Amniotic stem cell (primary cell): ENCODE data around the gene CLDN7.
"Not testable (repeated sequence)": the region's sequence is repeated elsewhere in the genome, so short reads cannot be mapped to it uniquely, and the experiment has no call there.

ENCODE experiments used
- DNase-seq: peaks from one replicate; lab custom pipeline; 2025; lab: John Stamatoyannopoulos, UW

CLDN7 gene

DNA sequence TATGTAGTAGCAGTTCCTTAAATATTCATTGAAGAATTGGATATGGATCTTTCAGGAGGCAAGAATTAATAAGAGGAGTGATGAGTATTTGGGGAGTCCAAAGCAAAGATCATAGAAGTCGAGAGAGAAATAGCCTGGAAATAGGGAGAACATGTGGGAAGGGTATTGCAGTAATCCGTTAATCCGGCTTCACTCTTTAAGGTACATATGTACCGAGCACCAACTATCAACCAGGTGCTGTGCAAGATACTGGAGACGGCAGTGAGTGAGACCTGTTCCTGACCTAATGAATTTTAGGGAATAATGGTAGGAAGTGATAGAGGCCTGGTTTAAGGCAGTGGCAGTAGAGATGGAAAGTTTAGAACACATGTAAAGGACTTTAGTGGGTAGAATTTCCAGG is 9.2 kb downstream of the CLDN7 start:
- no peak for DNase-seq

DNA sequence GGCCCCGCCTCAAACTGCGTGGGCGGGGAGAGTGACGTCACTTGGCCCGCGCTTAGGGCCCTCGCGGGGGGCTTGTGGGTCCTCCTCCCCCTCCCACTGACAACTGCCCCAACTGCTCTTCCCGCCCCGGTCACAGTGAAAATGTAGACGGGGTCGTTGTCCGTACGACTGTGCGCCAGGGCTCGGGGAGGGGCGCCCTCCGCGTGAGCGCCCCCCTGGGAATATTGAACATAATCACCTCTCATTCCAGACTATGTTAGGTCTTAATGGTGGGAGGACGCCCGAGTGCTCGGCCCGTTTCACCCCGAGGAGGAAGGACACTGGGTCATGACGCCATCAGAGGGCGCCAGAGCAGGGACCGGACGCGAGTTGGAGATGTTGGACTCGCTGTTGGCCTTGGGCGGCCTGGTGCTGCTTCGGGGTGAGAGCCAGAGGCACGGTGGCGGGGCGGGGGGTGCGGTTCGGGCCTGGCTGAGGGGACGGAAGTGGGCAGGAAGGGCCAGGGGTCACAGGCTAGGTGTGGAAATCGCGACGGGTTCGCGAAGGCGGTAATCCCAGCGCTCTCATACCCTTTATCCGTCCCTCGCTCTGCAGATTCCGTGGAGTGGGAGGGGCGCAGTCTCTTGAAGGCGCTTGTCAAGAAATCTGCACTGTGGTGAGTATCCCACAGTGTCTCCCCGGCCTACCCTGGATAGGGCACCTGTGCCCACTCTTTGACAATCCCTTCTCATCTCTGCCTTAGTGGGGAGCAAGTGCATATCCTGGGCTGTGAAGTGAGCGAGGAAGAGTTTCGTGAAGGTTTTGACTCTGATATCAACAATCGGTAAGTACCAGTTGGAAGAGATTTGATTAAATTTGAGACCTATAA is 9.9 kb downstream of the CLDN7 start, which contains the start of gene ELP5:
TSS of gene ELP5 (plus strand) at position 40 of the 868 bp plus-strand sequence. CDS start at position 376, 336 bp downstream.
- peak; percentile 89 for DNase-seq

DNA sequence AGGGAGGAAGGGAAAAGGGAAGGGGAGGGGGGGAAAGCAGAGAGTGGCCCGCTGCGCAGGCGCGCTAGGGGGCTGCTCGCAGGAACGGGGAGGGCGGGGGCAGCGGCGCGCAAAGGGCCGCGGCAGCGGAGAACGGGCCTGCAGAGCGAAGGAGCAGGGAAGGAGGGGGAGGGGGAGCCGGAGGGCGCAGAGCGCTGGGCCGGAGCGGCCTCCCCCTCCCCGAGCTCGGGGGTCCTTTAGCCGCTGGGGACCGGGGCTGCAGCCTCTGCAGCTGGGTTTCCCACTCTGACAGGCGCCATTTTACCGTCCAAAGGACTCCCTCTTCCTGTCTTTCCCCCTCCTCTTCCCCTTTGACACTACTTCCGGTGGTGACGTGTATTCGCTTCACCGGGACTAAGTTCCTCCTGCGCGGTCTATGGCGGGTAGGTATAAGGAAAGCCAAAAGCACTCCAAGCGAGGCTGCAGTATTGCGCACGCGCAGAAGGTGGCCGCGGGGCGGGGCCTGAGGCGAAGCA is 10.6 kb downstream of the CLDN7 start, which contains the start of gene CTDNEP1:
TSS of gene CTDNEP1 (minus strand) at position 74 of the 515 bp plus-strand sequence. CDS start 438 bp downstream, outside the sequence.
- DNase-seq, result peak; percentile 92

DNA sequence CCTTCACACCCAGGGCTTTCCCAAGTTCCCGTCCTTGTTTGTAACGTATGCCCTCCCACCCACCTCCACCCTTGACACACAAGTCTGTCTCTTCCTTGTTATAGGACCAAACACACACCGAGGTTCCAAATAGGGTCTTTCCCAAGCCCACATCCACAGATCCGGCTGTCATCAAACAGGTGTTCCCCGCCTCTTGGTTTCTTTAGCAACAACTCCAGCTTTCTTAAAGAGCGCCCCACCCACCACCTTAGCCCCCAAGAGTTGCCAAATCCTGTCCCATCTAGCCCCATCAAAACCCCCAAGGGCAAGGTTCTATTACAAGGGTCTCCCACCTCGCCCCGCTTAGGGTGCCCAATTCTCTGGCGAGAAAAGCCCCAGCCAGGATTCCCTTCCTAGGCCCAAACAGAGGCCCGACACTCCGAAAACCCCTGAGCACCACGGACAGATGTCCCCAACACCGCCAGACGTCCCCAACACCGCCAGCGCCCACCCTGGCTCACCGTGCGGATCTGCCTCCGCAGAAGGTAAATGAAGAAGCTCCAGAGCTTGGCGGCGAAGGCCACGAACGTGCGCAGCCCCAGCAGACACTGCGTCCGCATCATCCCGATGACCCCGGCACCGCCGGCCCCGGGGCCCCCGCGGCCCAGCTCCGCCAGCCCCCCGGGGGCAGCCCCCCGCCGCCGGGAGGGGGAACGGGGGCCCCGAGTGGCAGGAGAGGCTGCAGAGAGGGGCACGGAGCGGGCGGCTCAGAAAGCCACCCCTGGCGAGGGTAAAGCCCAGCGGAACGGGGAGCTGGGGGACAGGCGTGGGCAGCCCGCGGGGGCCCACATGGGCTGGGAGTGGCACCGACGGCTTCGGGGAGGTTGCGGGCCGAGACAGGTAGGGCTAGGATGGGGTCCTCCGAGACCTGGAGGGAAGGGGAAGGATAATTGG is 11.3 kb downstream of the CLDN7 start:
- no peak for DNase-seq

DNA sequence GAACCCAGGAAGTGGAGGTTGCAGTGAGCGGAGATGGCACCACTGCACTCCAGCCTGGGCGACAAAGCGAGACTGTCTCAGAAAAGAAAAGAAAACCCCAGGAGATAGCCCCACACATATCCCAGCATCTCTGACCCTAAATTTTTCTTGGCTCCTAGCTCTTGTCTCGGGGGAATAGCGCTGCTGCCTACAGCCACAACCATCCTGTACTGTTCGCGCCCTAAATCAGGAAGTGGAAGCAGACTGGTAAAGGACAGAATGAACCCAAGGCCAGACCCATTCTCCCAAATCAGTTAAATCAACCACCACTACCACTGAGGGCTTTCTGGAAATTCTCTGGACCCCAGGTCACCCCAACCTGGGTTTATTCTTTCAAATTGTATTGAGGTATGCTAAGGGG is 12.4 kb downstream of the CLDN7 start:
- DNase-seq, result no peak

DNA sequence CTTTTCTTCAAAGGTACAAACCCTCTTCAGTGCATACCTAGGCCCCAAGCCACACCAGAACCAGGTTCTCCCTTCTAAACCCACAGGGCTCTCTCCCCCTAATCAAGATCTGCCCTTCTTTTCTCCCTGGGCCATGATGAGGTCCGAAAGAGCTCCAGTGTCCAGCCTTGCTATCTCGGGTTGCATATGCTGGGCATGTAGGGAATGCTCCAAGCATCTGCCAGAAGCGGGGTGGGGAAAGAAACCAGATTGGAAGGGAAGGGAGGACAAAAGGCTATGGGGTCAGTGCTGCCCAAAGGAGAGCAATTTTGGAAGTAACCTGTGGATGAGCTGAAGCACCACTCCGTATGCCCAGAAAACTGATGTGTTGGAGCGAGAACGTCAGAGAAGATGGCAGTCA is 13.1 kb downstream of the CLDN7 start:
- no peak for DNase-seq

DNA sequence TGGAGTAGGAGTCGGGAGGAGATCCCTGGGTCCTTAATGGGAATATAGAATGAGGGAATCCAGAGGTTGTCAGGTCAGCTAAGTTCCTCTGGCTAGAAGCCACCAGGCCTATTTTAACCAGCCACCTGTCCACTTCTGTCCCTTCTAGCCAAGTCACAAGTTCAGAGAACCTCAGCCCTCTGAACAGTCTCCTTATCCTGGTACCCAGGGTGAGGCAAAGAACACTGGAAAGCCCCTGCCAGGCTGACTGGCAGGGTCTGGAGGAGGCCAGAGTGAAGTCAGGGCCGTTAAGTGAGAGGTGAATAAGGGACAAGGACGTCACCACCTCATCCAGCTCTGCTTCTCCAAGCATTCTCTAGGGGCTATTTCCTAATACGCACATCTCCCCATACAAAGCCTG is 13.5 kb downstream of the CLDN7 start:
- DNase-seq, result no peak

DNA sequence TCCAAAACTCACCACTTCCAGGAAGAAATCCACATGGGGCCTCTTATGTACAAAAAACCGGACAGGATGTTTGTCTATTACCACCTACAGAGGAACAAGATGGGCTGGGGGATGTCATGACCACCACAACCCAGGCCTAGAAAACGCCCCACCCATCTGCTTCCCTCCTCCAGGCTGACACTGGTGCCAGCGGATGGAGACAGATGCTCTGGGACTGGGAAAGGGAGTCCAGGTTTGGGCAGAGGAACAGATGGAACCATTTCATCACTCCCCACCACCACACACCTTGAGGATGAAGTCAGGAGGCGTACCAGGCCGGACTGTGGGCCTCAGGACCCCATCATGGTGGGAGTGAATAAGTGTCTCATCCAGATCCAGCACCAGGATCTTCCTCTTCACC is 15.5 kb downstream of the CLDN7 start:
- DNase-seq, result no peak

DNA sequence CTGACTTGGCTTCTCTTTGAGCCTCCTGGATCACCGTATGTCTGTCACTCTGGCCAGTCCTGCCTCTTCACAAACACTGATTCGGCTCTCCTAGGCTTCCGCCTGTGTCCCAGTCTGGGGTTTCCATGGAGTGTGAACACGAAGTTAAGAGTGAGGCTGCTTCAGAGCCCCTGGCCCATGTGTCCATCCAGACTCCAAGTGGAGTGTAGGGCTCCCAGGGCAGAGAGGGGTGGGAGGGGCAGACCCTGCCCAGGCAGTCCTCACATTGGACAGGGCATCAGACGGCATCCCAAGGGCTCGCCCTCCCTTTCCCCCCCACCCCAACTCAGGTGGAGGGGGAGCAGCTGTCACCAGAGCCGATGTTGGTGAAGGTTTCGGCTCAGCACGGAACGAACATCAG is 18.4 kb downstream of the CLDN7 start:
- not testable (repeated sequence) for DNase-seq

DNA sequence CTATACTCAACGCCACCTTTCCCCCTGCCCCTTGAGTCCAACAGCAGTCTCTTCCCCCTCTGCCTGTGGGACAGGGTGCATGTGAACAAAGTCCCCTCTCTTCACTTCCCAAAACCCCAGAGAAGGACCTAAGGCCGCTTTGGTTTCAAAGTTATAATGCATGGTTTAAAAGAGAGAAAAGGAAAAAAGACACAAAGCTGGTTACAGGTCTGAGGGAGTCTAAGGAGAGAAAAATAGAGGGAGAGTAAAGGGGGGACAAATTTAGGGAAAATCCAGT is 18.9 kb downstream of the CLDN7 start:
- no peak for DNase-seq

DNA sequence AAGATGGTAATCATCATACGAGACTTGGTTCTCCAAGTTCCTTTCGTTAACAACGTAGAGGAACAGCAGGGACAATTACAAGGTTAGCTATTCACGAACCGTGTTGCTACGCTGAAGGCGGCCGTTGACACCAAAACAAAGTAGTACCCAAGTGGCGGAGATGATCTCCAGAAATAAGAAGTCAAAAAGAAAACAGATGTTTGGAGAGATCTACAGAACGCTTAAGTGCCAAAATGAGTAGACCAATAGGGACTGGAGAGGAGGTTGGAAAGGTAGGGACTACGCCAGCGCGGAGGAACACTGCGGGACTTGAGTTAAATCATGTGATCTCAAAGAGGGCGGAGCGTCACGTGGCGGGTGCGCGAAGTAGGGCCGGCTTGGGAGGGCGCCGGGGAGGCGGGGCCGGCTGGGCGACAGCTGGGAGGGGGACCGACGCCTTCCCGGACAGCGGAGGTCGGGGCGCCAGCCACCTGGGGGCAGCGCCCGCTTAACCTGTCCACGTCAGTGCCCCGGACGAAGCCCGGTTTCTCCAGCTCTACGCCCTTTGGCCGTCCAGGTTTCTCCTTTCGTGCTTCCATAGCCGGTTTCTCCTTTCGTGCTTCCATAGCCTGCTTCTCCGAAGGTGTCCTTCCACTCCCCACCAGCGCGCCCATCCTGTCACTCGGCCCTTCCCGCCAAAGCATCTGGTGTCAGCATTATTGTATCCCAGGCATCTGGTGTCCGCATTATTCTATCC is 19.4 kb downstream of the CLDN7 start:
- peak; percentile 79 for DNase-seq

DNA sequence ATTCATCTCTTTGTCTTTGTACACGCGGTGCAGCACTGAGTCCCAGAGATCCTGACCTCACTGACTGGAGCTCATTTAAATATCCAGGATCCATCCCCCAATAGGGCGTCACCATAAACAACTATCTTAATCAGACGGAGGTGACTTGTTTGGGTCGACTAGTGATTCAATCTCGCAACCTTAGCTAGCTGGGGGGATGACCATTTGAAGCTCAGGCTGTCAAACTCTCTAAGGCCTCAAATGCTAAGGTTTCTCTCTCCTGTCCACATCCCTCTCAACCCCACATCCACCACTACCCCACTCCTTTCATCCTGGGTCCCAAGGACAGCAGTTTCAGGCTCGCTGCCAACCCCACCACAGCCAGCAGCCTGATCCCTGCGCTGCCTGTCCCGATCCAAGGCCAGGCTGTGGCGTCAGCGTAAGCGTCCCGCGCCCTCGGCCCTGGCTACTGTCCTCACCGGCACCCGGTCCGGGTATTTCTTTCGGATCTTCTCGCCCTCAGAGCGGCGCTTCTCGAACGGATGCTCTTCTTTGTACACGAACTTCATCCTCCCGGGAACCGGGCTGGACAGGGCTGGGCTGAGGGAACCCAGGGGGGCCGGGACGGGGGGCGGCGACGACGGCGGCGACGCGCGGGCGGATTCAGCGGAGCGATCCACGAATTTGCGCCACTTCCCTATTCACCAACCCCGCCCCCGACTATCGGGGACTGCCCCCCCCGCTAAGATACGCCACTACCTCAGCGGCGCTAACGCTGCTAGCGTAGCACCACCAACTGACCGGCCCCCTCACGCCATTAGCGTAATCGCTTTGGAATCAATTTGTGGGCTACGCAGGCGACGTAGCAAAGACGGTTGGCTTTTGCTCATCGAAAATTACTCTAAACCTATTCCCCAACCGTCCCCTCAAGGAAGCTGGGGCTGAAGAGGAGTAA is 20.2 kb downstream of the CLDN7 start, which contains the start of gene GABARAP:
TSS of gene GABARAP (minus strand) at position 667 of the 934 bp plus-strand sequence. CDS start at position 548, 119 bp downstream.
- DNase-seq, result peak; percentile 77

DNA sequence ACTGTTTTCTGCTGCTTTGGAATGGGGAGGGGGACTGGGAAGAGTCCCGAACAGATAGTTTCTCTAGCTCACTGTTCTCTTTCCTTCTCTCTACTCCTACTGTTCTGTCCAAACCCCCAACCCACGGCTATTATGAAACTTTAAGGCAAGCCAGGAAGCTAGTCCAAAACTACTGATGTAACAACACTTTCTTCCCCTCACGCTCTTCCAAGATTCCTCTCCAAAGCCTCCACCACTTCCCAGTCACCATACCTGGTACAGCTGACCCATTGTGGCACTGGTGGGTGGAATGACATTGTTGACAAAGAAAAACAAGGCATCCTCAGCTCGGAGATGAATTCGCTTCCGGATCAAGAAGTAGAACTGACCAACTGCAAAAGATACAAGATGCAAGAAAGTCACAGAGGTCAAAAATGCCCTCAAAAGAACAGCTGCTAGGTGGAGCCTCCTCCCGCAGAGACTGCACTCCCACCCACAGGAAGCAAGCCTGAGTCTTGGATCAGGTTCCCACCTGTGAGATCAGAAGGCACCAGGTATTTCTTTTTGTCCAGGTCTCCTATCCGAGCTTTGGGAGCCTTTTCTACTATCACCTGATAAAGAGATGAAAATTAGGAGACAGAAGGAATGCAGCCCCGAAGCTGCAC is 21.1 kb downstream of the CLDN7 start:
- DNase-seq, result no peak

DNA sequence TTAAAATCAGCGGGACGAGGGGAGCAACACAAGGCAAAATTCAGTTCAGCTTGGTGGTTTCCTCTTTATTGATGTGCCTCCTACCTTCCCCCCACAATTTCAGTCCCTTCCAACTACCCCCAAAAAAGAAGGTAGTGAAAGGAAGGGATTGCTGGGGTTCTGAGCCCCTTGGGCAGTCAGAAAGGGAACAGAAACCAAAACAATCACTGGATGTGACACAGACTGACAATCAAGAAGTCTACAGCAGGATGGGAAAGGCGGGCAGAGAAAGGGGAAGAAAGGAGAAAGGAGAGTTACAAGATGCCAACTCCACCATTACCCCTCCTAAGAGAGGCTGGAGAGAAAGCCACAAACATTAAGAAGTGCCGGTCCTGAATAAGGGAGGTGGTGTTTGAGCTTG is 21.9 kb downstream of the CLDN7 start:
- DNase-seq, result no peak

DNA sequence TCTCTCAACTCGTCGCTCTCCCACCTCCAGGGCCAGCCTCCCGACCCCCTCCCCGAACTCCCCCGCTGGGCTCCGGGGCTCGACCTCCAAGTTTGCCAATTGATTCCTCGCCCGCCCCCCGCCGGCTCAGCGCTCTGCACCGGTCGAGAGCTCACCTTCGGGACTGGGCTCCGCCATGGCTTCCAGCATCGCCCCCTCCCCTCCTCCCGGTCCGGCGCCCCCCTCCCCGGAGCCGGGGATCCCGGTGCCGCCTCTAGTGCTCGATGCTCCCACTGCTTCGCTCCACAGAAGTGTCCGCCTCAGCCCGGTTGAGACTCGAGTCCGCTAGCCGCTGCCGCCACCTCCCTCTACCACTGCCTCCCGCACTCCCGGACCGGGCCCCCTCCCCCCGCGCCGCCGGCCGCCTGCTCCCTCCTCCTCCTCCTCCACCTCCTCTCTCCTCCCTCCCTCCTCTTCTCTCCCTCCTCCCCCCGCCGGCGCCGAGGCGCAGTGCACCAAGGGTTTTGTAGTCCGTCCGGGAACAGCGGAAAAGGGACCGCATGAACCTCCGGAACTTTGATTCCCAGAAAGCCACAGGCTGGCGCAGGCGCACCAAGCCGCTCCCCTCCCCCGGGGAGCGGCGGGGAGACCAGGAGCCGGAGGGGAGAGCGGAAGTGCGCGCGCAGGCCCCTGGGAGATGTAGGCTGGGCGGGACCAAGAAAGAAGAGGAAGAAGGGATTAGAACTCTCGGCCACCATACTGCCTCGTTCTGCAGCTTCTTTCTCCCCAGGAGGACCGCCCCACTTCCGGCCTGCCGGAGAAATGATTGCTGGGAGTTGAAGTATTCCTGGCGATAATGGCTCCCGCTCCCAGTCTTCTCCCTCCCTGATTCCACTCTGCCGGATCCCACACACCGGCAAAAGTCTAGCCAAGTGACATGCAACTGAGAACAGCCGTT is 22.9 kb downstream of the CLDN7 start, which contains the start of gene PHF23:
TSS of gene PHF23 (minus strand) at position 367 of the 937 bp plus-strand sequence. CDS start at position 189, 178 bp downstream.
- peak; percentile 99 for DNase-seq

DNA sequence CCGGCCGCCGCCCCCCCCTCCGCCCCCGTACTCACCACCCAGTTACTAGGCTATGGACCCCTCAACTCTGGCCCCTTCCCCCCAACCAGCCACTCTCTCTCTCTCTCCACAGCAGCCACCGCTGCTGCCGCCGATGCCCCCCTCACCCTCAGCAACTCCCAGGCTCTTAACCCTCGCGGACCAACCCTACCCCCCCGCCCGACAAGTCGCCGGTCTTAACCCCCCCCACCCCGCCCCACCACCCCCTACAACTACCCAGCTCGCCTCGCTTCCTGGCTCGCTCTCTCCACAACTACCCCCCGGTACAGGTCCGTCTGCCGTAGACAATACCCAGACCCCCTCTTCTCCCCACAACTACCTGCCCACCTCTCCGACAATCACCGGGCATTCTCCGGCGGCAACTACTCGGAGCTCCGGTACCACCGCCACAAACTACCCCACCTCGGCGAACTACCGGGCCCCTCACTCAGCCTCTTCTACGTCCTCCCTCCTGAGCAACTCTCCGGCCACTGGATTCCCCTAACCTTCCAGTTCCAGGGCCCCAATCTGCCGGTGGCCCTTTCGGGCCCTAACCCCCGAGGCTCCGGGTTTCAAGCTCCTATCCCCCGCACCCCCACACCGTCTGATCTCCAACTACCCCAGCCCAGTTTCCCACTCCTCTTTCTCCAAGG is 23.7 kb downstream of the CLDN7 start:
- no peak for DNase-seq

DNA sequence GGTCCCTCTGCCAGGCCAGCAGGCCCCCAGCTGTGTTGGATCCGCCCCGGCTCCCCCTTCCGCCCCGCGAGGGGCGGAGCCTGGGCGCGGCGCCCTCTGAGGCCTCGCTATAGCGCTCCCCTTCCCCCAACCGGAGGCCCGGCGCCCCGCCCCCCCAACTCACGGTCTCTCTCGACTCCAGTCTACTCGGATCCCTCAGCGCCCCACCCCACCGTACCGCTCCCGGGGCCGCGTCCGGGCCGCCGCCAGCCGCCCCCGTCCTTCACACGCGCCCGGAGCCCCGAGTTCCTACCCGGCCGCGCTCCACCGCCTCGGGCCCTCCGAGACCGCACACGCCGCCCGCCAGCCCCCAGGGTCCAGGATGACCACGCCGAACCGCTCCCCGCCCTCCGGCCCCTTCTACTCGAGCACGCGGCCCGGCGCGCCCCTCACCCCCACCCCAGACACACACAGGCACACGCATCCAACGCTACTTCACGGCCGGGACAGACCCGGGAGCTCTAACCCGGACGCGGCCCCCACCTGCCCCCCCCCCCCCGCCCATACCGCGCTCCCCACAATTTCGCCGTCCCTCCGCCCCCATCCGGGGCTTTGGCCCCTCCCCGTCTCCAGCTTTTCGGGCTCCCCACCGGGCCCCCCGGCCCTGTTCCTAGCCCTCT is 24.4 kb downstream of the CLDN7 start:
- DNase-seq, result no peak

DNA sequence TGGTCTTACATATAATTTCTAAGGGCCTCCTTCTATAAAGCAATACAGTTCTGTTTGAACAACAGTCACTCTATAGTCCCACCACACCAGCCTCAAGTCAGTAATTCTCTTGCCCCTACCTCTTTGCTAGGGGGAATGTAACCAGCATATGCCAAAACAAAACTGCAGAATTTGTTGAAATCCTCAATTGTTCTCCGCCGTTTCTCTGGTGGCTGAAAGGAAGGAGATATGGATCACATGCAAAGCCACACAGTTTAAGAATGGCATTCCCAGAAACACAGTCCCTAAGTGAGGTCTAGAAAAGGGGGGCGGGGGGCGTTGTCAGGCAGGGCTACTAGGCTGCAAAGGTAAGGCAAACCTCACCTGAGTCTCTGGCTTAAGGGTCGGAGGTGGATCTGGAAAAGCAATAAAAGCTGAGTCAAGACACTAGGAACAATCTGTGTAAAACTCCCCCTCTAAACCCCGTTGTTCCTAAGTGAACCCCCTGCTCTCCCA is 25.0 kb downstream of the CLDN7 start:
- DNase-seq, result no peak
